GM15510 (cell line): ENCODE measurements around the gene CLCF1.

ENCODE experiments used
- POLR2A ChIP-seq: IDR thresholded peaks from 3 replicates; pipeline ENCODE4 v1.6.1; 2011; ENCODE audit warnings: borderline replicate concordance; ENCODE audit not compliant: insufficient read length; ENCODE audit errors: extremely low read depth

The CLCF1 gene

GRCh38 chr11:67374571-67375281 is 1.3 kb upstream of the CLCF1 start:
- no peak for TF ChIP-seq POLR2A

DNA sequence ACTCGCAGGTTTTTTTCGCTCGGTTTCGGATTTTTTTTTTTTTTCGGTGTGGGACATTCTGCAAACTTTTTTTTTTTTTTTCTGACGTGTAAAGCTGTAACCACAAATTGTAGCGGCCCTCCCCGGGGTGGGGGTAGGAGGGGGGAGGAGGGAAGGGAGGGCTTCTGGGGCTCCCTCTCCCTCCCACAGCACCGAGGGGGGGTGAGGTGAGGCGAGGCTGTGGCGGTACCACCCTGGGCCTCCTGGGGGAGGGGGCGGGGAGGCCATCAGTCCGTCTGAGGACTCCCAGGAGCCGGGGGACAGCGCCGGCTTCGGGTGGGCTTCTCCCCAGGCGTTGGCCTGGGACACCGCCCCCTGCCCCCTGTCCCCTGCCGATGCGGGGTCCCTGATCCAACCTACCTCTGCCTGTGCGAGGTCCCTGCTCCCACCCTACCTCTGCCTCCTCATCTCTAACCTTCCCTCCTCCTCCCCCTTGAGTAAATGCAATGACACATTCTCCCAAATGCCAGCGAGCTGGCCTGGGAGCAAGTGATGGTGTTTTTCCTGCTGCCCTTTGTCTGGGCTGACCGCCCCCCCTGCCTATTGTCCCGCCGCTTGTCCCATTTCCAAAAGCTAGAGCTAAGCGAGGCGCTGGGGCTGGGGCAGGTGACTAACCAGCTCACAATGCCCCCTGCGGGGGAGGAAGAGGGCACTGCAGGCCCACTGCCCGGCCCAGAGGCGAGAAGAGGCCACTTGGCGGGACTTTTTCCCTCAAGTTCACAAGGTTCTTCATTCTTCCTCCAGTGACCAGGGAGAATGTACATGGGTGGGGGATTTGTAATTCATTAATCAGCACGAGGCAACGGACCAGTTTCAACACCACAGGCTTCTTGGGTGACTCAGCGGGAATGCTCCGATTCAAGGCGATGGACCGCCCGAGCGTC is 511 bp upstream of the CLCF1 start:
- no peak for TF ChIP-seq POLR2A

- TF ChIP-seq POLR2A, result no peak
Measured at GRCh38 chr11:67372321-67372992, 941 bp downstream of the CLCF1 start.

GRCh38 chr11:67371911-67372320 is 1.5 kb downstream of the CLCF1 start:
- no peak for TF ChIP-seq POLR2A

GRCh38 chr11:67371189-67371910 is 2.0 kb downstream of the CLCF1 start:
- no peak for TF ChIP-seq POLR2A

DNA sequence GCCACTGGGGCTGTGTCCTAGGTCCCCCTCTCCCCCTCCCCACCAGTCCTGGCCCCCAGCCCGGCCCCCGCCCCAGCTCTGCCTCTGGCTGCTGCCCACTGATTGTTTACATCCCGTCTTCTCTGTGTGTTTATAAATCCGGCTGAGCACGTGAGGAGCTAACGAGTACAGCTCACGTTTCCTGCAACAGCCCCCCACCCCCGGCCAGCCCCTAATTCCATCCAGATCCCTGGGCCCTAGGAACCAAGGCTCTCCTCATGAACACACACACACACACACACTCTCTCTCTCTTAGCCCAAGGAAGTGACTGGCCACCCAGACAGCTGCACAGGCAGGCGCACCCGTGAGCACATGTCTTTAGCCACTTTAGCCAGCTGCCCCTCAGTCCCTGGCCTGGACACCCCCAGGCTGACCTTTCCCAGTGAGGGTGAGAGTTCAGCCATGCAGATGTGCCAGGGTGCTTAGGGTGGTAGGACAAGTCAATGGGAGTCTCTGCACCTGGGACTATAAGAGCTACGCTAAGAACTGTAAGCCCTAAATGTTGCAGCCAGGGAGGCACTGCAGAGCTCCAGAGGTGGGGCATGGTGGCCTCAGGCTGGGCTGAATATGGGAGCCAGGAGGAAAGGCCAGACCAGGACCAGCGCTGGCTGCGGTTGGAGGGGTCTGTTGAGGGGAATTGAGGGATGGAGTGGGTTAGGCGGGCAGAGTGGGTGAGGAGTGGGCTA is 2.9 kb downstream of the CLCF1 start:
- no peak for TF ChIP-seq POLR2A

DNA sequence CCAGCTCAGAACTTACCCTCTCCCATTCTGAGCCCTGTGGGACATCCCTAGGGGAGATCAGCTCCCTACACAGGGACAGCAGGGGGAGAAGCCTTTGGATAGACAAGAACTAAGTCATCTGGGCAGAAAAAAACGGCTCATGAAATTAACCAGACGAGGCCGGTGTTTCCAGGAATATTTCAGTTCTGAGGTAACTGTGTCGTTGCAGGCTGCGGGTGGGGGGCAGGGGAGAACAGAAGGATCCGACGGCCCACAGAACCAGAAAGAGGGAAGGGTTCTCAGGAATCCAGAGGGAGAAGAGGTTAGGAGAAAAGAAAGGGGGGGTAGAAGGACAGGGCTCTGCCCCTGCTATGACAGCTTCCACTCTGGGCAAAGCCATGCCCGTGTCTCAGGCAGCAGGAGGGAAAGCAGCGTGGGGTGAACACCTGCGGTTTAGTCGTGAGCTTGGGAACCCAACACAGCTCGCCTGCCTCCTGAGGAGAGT is 3.6 kb downstream of the CLCF1 start:
- no peak for TF ChIP-seq POLR2A

- TF ChIP-seq POLR2A, result no peak
Measured at GRCh38 chr11:67369275-67369674, 4.1 kb downstream of the CLCF1 start.

GRCh38 chr11:67368621-67369020 is 4.8 kb downstream of the CLCF1 start:
- no peak for TF ChIP-seq POLR2A

DNA sequence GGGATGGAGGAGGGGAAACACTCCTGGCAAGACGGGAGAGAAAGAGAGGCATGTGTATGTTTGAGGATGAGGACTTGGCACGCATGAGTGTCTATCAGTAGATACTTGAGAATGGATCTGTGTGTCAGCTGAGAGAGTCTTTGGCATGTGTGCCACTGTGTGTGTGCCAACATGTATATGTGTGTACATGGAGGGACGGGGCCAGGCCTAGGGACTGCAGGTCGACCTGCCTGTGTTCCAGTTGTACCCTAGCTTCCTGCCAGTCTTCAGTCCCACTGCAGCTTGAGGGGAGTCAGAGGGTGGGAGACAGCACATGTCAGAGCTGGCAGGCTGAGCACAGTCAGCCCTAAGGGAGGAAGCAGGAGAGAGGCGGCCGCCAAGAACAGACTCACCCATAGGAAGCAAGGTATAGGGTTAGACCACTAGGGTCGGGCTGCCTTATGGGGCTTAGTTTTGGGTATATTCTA is 5.6 kb downstream of the CLCF1 start:
- no peak for TF ChIP-seq POLR2A

DNA sequence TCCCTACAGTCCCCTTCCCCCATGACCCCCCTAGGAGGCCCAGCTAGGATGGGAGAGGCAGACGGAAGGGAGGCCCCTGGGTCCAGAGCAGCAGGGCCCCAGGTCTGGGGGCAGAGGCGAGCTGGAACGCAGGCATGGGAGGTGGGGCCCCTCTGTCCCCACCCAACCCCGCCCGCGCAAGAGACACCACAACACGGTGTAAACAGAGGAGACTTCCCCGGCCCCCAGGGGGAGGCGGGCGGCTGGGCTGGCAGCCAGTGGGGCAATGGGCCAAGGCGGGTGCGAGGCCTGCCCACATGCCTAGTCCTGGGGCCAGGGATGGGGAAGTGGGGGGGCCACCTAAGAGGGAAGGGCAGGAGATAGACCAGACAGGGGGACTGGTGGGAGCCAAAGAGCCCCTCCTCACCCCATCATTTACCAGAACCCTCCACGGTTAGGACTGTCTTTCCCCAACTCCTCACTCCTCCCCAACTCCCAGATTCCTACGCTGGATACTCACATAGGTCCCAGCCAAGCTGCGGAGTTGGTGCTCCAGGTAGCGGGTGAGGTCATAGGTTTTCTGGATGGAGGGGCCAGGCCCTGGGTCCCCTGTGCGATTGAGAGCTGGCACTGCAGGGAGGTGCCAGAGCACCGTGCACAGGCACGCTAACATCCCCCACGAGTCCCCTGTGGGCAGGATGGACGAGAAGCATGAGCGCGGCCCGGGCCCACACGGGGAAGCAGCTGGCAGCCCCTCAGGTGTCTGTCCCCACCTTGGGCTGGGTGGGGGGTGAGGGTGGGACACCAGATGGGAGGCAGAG is 6.2 kb downstream of the CLCF1 start:
- no peak for TF ChIP-seq POLR2A

DNA sequence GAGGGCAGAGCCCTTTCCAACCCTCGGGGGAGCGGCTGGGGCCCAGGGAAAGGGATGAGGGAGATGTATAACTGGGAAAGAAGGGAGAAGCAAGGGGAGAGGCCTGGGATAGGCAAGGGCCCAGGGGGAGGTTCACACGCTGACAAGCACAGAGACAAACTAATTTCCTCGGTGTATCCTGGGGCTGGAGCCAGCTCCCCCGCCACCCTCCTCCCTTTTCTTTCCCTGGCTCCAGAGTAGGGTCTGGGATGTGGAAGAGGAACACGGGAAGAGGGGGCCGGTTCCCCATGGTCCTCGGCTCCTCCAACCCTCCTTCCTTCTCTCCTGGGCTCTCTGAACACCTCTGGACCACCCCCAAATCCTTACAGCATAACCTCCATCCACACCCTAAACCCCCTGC is 6.9 kb downstream of the CLCF1 start:
- no peak for TF ChIP-seq POLR2A
